ENCODE measurements around the gene TSHZ3.

DNA sequence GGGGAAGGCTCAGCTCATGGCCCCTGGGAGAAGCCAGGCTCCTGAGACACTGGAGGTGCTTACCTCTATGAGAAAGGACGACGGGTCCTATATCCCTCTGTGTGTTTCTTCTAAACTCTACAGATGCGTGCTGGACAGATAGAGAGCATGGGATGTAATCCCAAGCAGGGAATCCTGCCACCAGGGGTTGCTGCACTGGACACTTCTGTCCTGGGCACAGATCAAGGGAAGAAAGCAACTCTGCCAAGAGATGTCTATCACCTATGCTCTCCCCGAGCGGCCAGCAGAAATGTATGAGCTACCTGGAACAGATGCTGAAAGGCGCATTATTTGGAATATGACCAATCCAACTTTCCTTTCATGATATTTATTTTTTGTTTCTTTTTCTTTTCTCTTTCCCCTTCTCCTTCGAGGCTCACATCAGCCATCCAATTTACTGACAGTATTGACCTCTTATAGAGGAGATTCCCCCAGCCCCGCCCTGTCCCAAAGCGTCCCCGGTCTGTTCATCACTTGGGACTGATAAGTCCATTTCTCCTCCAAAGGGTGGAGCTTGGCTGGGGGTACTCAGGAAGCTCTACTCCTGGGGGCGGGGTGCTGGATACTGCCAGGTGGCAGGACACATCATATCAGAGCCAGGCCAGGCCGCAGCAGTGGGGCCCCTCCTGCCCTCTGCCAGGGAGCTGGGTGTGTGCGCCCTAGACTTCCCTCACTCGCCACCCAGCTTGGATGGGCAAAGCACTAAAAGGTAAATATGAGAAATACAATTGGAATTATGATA is 34.2 kb downstream of the TSHZ3 start:
- TF ChIP-seq, protein P1, sequence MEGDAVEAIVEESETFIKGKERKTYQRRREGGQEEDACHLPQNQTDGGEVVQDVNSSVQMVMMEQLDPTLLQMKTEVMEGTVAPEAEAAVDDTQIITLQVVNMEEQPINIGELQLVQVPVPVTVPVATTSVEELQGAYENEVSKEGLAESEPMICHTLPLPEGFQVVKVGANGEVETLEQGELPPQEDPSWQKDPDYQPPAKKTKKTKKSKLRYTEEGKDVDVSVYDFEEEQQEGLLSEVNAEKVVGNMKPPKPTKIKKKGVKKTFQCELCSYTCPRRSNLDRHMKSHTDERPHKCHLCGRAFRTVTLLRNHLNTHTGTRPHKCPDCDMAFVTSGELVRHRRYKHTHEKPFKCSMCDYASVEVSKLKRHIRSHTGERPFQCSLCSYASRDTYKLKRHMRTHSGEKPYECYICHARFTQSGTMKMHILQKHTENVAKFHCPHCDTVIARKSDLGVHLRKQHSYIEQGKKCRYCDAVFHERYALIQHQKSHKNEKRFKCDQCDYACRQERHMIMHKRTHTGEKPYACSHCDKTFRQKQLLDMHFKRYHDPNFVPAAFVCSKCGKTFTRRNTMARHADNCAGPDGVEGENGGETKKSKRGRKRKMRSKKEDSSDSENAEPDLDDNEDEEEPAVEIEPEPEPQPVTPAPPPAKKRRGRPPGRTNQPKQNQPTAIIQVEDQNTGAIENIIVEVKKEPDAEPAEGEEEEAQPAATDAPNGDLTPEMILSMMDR (IDR thresholded peaks at IDR 0.05), result peak in 1 of 4 experiments; percentile 12
- no peak for TF ChIP-seq POLR2A (IDR thresholded peaks at IDR 0.05)

Measured in uterus (tissue), 2 donors.